Measurements from ENCODE around the gene FAT1.

DNA sequence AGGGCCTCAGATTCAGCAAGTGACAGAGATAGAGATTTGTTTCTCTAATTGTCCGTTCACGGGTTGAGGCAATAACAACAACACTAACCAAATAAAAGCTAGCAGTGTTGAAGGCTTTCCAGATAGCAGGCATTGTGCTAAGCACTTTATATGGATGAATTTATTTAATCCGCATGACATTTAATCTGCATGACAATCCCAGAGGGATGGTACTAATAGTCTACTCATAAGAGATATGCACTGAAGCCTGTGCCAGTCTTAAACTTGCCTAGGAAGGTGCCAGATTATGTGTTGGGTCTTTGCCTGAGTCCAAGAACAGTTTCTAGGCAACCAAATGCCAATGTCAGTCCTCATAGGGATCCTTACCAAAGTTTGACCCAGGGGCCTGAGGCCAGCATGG is 37.7 kb upstream of the FAT1 start:
- TF ChIP-seq, protein P1, sequence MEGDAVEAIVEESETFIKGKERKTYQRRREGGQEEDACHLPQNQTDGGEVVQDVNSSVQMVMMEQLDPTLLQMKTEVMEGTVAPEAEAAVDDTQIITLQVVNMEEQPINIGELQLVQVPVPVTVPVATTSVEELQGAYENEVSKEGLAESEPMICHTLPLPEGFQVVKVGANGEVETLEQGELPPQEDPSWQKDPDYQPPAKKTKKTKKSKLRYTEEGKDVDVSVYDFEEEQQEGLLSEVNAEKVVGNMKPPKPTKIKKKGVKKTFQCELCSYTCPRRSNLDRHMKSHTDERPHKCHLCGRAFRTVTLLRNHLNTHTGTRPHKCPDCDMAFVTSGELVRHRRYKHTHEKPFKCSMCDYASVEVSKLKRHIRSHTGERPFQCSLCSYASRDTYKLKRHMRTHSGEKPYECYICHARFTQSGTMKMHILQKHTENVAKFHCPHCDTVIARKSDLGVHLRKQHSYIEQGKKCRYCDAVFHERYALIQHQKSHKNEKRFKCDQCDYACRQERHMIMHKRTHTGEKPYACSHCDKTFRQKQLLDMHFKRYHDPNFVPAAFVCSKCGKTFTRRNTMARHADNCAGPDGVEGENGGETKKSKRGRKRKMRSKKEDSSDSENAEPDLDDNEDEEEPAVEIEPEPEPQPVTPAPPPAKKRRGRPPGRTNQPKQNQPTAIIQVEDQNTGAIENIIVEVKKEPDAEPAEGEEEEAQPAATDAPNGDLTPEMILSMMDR (IDR thresholded peaks at IDR 0.05): no peak
- TF ChIP-seq POLR2A (IDR thresholded peaks at IDR 0.05): no peak

Data from body of pancreas (tissue), 4 donors.